GM19468 (cell line): Measurements from ENCODE around the gene SCG3.

Source experiments
- ATAC-seq: cut with Tn5 transposase; IDR thresholded peaks from one replicate; pipeline ENCODE4 v1.9.1; 2021; ENCODE audit warnings: mild to moderate bottlenecking, moderate library complexity, moderate number of reproducible peaks; ENCODE audit not compliant: unreplicated experiment; ENCODE audit errors: extremely low read depth

SCG3 gene

DNA sequence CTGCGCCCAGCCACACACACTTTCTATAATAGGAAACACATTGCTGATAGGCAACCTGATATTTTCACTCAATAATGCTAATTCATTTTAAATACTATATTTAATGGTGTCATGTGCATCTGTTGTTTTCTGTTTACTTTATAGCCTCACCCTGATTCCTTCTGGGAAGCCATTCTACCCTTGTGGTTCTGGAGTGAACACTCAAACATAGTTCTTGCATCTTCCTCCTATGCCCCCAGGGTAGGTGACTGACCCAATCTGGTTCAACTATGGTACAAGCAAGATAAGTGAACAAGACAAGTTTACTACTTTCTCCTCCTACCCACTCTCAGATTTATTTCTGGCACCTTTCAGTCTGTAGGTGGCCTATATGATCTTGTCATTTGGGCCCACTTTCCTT, 4.3 kb upstream of the SCG3 start:
- no peak for ATAC-seq

DNA sequence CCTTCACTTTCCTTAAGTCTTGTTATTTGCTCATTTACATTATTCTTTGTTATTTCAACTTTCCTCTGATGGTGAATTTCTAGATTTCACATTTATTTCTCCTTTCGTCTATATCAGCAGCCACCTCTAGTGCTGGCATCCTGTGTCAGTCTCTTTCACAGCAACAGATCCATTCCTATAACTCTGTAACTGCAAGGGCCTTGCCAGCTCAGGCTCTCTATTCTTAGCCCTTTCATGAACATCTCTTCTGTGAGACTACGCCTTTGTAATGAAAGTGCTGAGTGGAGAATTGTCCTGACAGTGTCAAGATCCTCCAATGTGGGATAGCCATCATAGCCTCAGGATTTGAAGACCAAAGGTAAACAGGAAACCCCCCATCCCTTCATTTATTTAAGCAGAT, 3.9 kb upstream of the SCG3 start:
- ATAC-seq = no peak

DNA sequence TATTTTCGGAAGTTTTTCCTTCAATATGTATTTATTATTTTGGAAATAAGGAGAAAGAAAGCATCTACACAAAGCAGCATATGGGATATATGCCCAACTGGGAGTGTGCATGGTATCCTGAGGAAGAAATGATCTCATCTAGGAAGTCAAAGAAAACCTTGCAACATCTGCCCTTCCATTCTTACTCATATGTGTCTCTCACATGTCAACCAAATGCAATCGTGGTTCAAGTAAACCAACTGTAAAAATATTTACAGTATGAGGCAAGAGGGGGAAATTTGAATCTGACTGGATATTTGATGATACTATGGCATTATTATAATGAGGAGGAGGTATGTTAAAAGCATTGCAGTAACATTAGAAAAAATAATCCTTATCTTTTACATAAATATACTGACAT, 3.2 kb upstream of the SCG3 start:
- no peak for ATAC-seq

DNA sequence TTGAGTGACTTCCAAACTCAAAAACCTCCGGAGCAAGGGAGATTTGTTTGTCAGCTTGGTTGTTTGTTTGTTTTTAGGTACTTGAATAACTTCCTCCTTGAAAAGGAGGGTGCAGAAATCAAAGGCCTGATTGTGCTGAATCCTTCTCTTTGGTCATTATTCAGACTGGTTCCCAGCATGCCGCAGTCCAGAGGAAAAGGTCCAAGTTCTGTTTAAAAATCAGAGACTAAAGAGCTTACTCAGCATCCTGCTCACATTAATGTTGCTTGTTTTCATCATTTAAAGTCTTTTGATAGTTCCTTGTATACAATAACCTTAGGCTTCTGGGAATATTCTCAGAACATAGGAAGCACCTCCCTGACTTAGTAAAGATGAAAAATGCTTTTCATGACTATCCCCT, 982 bp upstream of the SCG3 start:
- no peak for ATAC-seq

DNA sequence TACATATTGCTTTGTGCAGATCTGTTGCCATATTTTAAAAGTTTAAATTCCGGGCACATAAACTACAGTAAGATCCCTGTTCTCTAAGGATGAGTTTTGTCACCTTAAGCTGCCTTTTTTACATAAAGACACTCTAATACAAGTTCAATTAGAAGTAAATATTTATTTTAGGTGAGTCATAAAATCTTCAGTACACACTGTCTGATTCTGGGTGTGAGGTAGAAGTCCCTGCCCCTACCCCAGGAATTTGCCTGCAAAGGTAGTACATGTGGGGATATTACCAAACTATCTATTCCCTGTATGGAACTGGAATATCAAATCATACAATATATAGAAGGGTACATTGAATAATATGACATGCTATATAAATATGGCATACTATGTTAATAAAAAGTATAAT, 6.3 kb downstream of the SCG3 start:
- no peak for ATAC-seq

DNA sequence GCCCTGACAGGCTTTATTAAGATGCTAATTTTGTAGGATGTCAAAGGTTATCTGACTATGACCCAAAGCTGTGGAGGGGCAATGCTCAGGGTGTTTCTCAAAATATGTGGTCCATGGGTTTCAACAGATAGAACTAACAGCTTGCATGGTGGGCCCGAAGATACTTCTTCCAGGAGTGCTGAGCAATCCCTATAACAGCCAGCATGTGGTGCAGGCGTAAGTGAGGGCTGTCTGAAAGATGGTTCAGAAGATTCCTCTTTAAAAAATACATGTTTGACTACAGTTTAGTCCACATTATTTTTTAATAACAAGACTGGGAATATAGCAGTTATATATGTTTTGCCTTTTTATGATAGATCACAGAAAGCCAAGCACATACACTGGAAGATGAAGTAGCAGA, 7.6 kb downstream of the SCG3 start:
- ATAC-seq = no peak

DNA sequence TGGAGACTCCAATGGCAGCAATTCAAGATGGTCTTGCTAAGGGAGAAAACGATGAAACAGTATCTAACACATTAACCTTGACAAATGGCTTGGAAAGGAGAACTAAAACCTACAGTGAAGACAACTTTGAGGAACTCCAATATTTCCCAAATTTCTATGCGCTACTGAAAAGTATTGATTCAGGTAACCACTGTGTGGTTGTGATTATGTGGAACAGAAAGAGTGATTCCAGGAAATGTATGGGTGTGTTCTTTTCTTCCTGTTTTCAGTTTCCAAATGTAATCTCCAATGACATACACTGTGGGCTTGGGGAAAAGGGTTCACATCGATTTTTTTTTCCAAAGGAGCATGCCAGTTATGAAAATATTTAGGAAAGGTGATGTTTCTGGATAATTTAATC, 10.9 kb downstream of the SCG3 start:
- ATAC-seq = no peak

DNA sequence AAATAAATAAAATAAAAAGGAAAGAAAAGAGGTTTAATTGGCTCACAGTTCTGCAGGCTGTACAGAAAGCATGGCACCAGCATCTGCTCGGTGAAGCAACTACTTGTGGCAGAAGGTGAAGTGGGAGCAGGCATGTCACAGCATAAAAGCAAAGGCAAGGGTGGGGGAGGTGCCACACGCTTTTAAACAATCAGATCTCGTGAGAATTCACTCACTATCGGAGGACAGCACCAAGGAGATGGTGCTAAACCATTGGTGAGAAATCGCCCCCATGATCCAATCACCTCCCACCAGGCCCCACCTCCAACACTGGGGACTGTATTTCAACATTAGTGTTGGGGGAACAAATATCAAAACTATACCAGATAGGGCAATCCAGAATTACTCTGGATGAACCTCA, 15.3 kb downstream of the SCG3 start:
- no peak for ATAC-seq

DNA sequence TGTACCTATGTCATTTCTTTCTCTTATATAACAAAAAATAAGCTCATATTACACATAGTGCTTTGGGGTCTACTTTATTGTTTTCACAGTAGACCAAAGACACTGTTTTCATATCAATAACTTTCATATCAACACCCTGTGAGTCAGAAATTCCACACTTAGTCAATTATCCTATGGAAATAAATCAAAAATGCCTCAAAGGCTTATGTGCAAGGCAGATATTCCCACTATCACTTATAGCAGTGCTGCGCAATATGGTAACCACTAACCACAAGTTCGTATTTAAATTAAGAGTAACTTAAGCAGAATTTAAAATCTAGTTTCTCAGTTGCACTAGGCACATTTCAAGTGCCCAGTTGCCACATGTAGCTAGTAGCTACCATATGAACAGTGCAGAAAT, 15.9 kb downstream of the SCG3 start:
- no peak for ATAC-seq

DNA sequence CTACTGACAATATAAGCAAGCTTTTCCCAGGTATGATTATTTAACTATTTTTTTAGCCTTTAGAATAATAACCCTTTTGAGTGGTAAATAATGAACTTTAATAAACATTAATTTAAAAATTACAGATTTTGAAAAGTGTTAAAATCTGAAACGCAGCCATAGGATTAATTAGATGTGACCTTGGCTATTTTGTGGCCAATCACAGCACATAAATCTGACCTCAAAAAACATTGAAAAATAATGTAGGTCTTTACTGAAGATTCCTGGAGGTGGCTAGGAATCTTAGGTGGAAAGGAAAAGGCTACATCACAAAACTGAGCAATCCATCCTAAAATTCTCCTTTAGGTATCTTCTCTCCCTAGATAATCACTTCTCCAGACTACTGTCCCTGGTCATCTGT, 18.1 kb downstream of the SCG3 start:
- no peak for ATAC-seq

DNA sequence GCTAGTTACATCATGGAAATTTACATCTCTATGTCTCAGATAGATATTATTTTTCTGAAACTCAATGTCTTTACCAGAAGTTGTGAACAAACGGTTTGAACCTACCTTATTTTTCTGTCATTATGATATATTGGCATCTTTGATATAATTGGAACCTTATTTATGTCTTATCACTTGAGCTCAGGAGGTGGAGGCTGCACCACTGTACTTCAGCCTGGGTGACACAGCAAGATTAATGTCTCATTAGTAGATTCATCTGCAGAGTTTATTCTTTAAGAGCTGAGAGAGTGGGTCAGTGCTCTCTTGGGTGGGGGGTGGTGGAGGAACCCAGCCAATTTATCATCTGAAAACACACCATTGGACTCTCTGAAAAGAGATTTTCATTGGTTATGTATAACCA, 21.4 kb downstream of the SCG3 start:
- no peak for ATAC-seq

DNA sequence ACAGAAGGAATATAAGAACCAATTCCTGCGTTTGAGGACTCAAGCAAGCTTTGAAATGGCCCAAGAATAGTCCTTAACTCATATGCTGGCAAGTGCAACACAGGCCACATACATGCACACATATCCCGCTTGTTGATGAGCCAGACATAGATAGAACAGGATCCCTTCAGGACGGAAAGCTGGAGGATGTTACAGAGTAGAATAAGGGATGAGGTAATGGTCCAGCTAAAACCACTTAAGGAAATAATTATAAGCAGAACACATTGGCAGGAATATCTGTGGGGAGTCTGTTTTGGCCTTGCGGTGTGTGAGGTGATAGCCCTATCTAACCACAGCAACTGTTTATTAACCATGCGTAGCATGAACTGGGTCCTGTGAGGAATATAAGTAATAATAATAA, 25.0 kb downstream of the SCG3 start:
- no peak for ATAC-seq

DNA sequence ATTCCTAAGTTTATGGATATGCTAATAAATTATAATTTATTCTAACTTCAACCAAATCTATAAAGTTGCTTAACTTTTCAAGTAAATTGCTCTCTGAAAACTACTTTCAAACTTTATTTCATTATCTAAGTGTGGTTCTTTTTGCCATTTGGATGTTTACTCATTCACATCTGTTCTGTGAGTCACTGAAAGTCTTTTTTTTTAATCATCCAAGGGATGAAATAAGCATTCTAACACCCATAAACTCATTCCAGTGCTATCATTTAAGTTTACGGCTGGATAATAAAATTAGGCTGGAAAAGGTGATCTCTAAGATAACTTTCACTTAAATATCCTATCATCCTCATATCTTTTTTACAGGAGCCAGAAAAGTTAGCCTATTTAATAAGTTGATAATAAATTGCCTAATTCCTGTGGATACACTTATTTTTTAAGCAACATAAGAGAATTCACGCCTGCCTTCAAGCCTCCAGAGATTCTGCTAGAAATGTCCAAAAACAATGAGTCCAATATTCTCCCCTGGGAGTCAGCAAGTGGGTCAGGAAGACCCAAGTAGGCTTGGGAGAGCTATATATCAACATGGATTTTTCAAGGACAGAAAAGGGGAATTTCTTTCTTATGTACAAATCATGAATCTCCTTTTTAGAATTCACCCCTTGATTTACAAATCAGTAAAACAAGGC, 25.8 kb downstream of the SCG3 start:
- ATAC-seq = no peak

DNA sequence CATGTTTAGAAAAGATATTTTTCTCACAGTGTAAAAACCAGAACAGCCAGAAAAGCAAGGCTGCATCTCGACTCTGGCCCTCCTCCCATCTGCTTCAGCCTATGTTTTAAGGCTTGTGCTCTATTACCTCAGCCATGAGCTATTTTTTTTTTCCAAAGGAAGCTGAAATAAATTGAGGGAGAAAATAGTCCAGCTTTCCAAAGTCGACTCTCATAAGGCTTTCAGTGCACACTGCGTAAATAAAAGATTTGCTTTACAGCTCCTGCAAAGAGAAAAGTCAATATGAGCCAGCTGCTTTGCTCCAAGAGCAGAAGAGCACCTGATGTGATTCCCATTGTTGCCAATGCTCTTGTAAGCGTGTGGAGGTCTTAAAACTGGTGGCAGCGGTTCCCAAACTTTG, 26.7 kb downstream of the SCG3 start:
- no peak for ATAC-seq

DNA sequence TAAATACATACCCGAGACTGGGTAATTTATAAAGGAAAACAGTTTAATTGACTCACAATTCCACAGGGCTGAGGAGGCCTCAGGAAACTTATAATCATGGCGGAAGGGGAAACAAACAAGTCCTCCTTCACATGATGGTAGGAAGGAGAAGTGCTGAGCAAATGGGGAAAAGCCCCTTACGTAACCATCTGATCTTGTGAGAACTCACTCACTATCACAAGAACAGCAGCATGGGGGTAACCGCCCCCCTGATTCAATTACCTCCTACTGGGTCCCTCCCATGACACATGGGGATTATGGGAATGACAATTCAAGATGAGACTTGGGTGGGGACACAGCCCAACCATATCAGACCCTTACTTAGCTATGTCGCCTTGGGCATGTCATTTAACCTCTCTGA, 27.7 kb downstream of the SCG3 start:
- no peak for ATAC-seq

DNA sequence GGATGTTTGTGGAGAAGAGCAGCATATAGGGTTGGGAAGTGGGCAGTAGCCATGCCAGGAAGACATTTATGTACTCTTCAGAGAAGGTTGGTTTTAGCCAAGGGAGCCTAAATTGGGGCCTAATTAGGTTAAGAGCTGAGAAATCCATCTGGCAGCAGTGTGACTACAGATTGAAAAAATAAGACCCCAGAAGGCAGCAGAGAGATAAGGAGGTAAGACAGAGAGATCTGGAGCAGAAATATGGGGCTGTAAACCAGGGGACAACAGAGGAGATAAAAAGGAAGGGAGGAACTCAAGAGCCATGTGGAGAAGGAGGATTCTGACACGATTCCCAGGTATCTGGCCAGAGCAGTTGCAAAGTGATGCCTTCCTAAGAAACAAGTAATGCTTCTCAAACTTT, 32.9 kb downstream of the SCG3 start:
- ATAC-seq = no peak

DNA sequence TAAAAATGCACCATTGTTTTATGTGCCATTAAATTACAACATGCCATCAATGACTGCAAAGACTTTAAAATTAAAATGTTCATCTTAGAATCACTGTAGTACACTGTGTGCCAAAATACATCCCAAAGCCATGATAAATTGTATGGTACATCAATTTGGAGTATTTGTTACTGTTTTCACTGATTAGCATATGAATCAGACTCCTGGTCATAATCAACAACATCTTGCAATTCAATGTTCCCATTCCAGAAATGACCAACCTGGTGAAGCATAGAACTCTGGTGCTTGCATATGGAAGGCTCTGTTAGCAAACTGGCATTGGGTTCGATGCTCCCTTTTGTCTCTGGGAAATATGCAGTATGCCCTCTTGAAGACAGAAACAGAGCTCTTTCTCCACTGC, 33.6 kb downstream of the SCG3 start:
- ATAC-seq = no peak

DNA sequence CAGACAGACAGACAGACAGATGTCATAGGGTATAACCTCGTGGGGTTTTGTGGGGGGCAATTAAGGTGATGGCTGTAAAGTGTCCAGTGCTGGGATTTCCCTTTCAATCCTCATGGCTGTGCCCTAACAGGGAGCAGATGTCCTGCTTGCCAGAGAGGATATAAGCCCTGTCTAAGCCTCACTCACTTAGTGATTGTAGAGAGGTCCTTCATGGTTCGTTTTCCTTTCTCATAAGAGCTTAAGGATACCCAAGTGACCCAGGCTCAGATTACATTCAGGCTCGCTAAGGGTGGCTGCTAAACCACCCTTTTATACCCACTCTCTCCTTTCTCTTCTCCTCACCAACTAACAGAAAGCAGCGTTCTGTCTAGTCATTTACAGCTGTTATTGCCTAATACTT, 36.9 kb downstream of the SCG3 start:
- no peak for ATAC-seq

DNA sequence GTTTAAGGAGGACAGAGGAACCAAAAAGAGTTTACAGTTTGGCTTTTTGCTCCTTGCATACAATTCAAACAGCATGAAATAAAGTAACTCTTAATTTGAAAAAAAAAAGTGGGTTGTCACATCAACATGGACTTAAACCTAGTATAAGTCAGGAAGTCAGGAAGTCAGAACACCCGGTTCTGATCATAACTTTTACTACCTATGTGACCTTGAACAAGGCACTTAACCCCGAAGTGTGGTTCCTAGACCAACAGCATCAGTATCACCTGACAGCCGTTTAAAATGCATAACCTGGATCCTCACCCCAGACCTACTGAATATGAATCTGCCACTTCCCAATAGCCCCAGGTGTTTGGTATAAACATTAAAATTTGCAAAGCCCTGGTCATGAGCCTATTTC, 37.4 kb downstream of the SCG3 start:
- no peak for ATAC-seq

DNA sequence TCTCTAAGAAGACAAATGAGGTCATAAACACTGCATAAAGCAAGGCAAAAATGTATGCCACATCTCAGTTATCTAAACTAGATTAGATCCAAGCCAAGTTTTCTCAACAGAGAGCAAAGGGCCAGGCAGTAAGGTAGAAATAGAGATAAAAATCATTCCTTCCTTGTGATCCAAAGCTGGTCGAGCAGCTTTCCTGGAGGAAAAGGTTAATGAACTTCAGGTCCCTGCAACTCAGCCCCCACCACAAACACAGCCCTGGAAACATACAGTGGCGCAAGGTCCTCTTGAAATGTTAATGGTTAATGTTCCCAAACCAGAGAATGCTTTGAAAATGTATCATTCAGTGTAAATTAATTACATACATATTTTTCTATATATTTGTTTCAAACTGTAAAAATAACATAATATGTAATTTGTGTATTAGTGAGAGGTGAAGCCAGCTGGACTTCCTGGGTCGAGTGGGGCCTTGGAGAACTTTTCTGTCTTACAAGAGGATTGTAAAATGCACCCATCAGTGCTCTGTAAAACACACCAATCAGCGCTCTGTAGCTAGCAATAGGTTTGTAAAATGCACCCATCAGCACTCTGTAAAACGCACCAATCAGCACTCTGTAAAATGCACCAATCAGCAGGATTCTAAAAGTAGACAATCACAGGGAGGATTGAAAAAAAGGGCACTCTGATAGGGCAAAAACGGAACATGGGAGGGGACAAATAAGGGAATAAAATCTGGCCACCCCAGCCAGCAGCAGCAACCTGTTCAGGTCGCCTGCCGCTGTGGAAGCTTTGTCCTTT, 39.1 kb downstream of the SCG3 start:
- ATAC-seq = no peak

DNA sequence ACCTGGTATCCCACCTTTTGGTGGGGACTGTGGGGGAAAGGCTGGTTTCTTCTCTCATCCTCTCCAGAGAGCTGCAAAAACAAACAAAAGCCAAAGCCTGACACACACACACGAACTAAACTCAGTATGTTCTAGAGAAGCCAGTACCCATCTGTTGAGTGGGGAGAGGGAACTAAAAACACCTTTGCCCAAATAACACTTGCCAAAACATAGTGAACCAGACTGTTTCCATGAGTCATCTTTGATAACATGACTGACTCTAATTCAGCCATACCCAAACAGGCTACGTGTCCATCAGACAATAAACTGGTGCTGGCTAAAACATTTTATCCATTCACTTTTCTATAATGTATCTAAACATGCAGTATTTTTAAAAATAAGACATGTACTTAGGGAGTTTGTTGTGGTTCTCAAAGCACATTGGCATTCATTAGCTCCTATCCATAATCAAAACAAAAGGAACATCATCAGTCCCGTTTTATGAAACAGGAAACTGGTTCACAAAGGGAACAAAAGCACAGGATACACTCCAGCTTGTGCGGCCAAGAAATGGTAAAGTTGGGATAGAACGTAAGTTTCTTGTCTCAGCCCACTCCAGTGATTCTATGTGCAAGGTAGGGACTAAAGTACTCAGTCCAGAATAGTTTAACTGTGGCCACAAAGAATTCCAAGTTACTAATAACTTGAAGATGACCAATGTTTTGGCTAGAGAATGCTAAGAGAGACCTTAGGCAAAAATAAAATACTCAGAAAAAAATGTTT, 40.1 kb downstream of the SCG3 start:
- no peak for ATAC-seq
